Measurements from ENCODE around the gene CWC27. TPM values are rescaled to one million over a fixed set of nuclear protein-coding genes. Genes with fewer than 3 reads are reported as not detected.

CWC27 gene
- total and polyA plus RNA-seq, 9 of the 15 experiments (the other 6 are each of a cell fraction or from before 2014, with no cell fraction given) = 19.7 to 49.3 (median 38.3) TPM

DNA sequence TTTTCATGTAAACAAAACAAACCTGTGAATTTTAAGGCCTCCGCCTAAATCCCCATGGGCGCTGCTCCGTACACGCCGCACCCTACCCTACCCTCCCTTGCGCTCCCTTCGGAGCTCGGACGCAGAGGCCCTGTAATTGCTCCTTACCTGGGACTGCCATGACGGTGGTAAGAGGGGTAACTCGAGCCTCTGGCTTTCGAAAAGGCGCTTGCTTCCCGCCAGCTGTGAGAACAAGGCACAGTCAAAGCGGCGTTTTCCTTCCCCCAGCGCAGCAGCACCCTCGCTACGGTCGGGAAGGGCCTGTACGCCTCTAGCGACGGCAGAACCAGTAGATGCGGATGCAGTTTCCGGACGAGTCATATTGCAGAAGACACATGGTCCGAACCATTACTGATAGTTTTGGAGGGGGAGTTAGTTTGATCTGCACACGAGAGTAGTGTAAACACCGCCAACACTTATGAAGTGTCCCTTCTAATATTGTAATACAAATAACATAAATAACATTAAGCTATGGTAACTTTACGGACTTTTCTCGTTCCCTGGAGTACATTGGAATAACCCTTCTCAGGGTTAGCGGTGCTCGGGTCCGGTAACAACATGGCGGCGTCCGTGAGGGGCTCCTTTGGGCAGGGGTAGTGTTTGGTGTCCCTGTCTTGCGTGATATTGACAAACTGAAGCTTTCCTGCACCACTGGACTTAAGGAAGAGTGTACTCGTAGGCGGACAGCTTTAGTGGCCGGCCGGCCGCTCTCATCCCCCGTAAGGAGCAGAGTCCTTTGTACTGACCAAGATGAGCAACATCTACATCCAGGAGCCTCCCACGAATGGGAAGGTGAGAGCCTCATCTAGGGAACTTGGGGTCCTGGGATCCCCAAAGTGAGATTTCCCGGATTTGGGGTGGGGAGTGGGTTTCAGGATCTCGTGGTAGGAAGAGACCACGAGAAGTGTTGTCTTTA, at the start of gene CWC27, which contains the start of gene SREK1IP1 (continued):
- TF ChIP-seq, protein P1, sequence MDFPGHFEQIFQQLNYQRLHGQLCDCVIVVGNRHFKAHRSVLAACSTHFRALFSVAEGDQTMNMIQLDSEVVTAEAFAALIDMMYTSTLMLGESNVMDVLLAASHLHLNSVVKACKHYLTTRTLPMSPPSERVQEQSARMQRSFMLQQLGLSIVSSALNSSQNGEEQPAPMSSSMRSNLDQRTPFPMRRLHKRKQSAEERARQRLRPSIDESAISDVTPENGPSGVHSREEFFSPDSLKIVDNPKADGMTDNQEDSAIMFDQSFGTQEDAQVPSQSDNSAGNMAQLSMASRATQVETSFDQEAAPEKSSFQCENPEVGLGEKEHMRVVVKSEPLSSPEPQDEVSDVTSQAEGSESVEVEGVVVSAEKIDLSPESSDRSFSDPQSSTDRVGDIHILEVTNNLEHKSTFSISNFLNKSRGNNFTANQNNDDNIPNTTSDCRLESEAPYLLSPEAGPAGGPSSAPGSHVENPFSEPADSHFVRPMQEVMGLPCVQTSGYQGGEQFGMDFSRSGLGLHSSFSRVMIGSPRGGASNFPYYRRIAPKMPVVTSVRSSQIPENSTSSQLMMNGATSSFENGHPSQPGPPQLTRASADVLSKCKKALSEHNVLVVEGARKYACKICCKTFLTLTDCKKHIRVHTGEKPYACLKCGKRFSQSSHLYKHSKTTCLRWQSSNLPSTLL (IDR thresholded peaks at IDR 0.05) = no peak
- TF ChIP-seq, protein P2, sequence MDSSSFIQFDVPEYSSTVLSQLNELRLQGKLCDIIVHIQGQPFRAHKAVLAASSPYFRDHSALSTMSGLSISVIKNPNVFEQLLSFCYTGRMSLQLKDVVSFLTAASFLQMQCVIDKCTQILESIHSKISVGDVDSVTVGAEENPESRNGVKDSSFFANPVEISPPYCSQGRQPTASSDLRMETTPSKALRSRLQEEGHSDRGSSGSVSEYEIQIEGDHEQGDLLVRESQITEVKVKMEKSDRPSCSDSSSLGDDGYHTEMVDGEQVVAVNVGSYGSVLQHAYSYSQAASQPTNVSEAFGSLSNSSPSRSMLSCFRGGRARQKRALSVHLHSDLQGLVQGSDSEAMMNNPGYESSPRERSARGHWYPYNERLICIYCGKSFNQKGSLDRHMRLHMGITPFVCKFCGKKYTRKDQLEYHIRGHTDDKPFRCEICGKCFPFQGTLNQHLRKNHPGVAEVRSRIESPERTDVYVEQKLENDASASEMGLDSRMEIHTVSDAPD (CRISPR knock-in tag; IDR thresholded peaks at IDR 0.05) = no peak
- TF ChIP-seq ZNF518B (CRISPR knock-in tag; IDR thresholded peaks at IDR 0.05) = no peak
- TF ChIP-seq ZNF655 (CRISPR knock-in tag; IDR thresholded peaks at IDR 0.05) = no peak
- no peak for TF ChIP-seq ZNF253 (CRISPR knock-in tag; conservative IDR thresholded peaks at IDR 0.05)
- no peak for TF ChIP-seq ZNF57 (CRISPR knock-in tag; IDR thresholded peaks at IDR 0.05)
- TF ChIP-seq, protein P3, sequence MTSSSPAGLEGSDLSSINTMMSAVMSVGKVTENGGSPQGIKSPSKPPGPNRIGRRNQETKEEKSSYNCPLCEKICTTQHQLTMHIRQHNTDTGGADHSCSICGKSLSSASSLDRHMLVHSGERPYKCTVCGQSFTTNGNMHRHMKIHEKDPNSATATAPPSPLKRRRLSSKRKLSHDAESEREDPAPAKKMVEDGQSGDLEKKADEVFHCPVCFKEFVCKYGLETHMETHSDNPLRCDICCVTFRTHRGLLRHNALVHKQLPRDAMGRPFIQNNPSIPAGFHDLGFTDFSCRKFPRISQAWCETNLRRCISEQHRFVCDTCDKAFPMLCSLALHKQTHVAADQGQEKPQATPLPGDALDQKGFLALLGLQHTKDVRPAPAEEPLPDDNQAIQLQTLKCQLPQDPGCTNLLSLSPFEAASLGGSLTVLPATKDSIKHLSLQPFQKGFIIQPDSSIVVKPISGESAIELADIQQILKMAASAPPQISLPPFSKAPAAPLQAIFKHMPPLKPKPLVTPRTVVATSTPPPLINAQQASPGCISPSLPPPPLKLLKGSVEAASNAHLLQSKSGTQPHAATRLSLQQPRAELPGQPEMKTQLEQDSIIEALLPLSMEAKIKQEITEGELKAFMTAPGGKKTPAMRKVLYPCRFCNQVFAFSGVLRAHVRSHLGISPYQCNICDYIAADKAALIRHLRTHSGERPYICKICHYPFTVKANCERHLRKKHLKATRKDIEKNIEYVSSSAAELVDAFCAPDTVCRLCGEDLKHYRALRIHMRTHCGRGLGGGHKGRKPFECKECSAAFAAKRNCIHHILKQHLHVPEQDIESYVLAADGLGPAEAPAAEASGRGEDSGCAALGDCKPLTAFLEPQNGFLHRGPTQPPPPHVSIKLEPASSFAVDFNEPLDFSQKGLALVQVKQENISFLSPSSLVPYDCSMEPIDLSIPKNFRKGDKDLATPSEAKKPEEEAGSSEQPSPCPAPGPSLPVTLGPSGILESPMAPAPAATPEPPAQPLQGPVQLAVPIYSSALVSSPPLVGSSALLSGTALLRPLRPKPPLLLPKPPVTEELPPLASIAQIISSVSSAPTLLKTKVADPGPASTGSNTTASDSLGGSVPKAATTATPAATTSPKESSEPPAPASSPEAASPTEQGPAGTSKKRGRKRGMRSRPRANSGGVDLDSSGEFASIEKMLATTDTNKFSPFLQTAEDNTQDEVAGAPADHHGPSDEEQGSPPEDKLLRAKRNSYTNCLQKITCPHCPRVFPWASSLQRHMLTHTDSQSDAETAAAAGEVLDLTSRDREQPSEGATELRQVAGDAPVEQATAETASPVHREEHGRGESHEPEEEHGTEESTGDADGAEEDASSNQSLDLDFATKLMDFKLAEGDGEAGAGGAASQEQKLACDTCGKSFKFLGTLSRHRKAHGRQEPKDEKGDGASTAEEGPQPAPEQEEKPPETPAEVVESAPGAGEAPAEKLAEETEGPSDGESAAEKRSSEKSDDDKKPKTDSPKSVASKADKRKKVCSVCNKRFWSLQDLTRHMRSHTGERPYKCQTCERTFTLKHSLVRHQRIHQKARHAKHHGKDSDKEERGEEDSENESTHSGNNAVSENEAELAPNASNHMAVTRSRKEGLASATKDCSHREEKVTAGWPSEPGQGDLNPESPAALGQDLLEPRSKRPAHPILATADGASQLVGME (CRISPR knock-in tag; IDR thresholded peaks at IDR 0.05) = no peak
- TF ChIP-seq ZNF133 (CRISPR knock-in tag; IDR thresholded peaks at IDR 0.05) = no peak
- TF ChIP-seq, protein P4, sequence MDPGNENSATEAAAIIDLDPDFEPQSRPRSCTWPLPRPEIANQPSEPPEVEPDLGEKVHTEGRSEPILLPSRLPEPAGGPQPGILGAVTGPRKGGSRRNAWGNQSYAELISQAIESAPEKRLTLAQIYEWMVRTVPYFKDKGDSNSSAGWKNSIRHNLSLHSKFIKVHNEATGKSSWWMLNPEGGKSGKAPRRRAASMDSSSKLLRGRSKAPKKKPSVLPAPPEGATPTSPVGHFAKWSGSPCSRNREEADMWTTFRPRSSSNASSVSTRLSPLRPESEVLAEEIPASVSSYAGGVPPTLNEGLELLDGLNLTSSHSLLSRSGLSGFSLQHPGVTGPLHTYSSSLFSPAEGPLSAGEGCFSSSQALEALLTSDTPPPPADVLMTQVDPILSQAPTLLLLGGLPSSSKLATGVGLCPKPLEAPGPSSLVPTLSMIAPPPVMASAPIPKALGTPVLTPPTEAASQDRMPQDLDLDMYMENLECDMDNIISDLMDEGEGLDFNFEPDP (CRISPR knock-in tag; IDR thresholded peaks at IDR 0.05) = no peak

All from K562 (cell line).